Measurements from ENCODE around the gene STRAP. TPM values are rescaled to one million over a fixed set of nuclear protein-coding genes. Genes with fewer than 3 reads are reported as not detected.
"Not testable (repeated sequence)": the region's sequence is repeated elsewhere in the genome, so short reads cannot be mapped to it uniquely, and the experiment has no call there.

Gene STRAP
- total and polyA plus RNA-seq, 10 of the 15 experiments (the other 5 are each of a cell fraction or from before 2014, with no cell fraction given), result 64.3 to 281 (median 119) TPM

DNA sequence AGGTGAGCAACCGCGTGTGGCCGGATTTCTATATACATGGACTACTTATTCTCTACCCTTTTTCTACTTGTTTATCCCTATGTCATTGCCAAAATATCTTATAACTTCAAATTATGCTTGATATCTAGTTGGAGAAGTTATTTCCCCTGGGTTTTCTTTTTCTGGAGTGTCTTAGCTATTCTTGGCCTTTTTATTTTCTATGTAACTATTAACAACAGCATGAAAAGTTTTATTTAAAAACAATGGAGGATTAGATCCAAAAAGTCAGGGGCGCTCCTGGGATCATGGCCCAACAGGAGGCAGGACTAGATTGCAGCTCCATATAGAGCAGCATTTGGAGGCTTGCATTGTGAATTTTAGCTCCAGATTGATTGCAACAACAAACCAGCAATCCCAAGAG lies 8.6 kb upstream of the STRAP start:
- Histone ChIP-seq H3K27me3 (replicated peaks in 1 of 2; ENCODE audit: control insufficient read depth in 2 of 2, insufficient read depth in 2 of 2, low read length in 1 of 2) (no peaks in the 10 kb centered on the region), H2AFZ (ENCODE audit: control insufficient read depth, low read depth, low read length) (no peak overlapping the region), H3K9me3 (replicated peaks; ENCODE audit: control insufficient read depth, insufficient read depth, low read length) (no peaks in the 10 kb centered on the region; the same call in 2 of the 3 replicates), H3K4me3 (no peak overlapping the region), H3K4me2 (ENCODE audit: control insufficient read depth, insufficient read depth) (no peak overlapping the region), H3K4me1 (ENCODE audit: control insufficient read depth, insufficient read depth, low read length) (no peaks in the 10 kb centered on the region), H3K9ac (ENCODE audit: control insufficient read depth, insufficient read depth, low read length) (no peak overlapping the region), H3K79me2 (ENCODE audit: control insufficient read depth, insufficient read depth, low read length) (no peaks in the 10 kb centered on the region), H4K20me1 (ENCODE audit: control insufficient read depth, insufficient read depth) (no peaks in the 10 kb centered on the region), H3K36me3 (ENCODE audit: control insufficient read depth in 2 of 2, insufficient read depth in 2 of 2, low read length in 1 of 2) (no peaks in the 10 kb centered on the region), H3K27ac (ENCODE audit: control insufficient read depth, insufficient read depth) (no peak overlapping the region)
- no peak for TF ChIP-seq BCLAF1 (IDR thresholded peaks at IDR 0.05)
- TF ChIP-seq RCOR1 (conservative IDR thresholded peaks at IDR 0.05; ENCODE audit: low read depth, low read length), result no peak
- TF ChIP-seq SIX5 (IDR thresholded peaks at IDR 0.05; ENCODE audit: low read depth, low read length, severe bottlenecking), result no peak
- no peak for TF ChIP-seq NR2F1 (conservative IDR thresholded peaks at IDR 0.05)
- TF ChIP-seq SPI1 (IDR thresholded peaks at IDR 0.05; ENCODE audit: borderline replicate concordance, insufficient read depth, low read depth, low read length), result no peak
- no peak for TF ChIP-seq PAX8 (IDR thresholded peaks at IDR 0.05)
- no peak for TF ChIP-seq EED (IDR thresholded peaks at IDR 0.05; ENCODE audit: low read depth)
- TF ChIP-seq HDAC2 (IDR thresholded peaks at IDR 0.05), result no peak
- ATAC-seq (no peak), DNase-seq (ENCODE audit: low read depth, low spot score) (no peak), FAIRE-seq (no peak)
- SMC1A ChIA-PET (ENCODE audit: uncharacterized antibody, unreplicated experiment), result interaction anchor here (1.5 to 2.0 kb wide), 3 partner anchors 10 to 26 kb away, joined by 3 to 7 read pairs (median 4); no protein-coding TSS in a partner anchor
- RAD21 ChIA-PET (ENCODE audit: unreplicated experiment), result no interaction called here
- 94% methylated on average over 4 of the region's 4 CpGs for WGBS (ENCODE audit: insufficient coverage, insufficient replicate concordance, low lambda C conversion rate, missing lambda C conversion rate)
- POLR2A ChIA-PET, result no interaction called here
- CTCF ChIA-PET, result interaction anchor here (0.7 to 1.5 kb wide), 2 partner anchors 24 to 289 kb away, joined by 3 to 4 read pairs; no protein-coding TSS in a partner anchor
- no TSS peak for BruUV-seq (replicated peaks)
- in situ Hi-C loops (cut with MboI), result no loop called here
- intact Hi-C loops (cut with micrococcal nuclease; ENCODE audit: unreplicated experiment), result no loop called here

GRCh38 chr12:15874556-15875145 lies 7.5 kb upstream of the STRAP start:
- H3K4me2 ChIP-seq (ENCODE audit: control insufficient read depth, insufficient read depth); H4K20me1 ChIP-seq (ENCODE audit: control insufficient read depth, insufficient read depth); H3K9ac ChIP-seq (ENCODE audit: control insufficient read depth, insufficient read depth, low read length); H2AFZ ChIP-seq (ENCODE audit: control insufficient read depth, low read depth, low read length); FAIRE-seq; intact Hi-C loops (cut with micrococcal nuclease; ENCODE audit: unreplicated experiment); H3K79me2 ChIP-seq (ENCODE audit: control insufficient read depth, insufficient read depth, low read length); H3K27me3 ChIP-seq (replicated peaks in 1 of 2; ENCODE audit: control insufficient read depth in 2 of 2, insufficient read depth in 2 of 2, low read length in 1 of 2); H3K9me3 ChIP-seq (replicated peaks; ENCODE audit: control insufficient read depth, insufficient read depth, low read length); DNase-seq (ENCODE audit: low read depth, low spot score); ATAC-seq; H3K4me1 ChIP-seq (ENCODE audit: control insufficient read depth, insufficient read depth, low read length); H3K4me3 ChIP-seq; POLR2A ChIA-PET; H3K27ac ChIP-seq (ENCODE audit: control insufficient read depth, insufficient read depth); H3K36me3 ChIP-seq (ENCODE audit: control insufficient read depth in 2 of 2, insufficient read depth in 2 of 2, low read length in 1 of 2); BruUV-seq (replicated peaks): not testable (repeated sequence)
- in situ Hi-C loops (cut with MboI), result loop anchor here (25.0 kb wide), 1 partner anchor 1087 kb away; no protein-coding TSS in a partner anchor
- ChIA-PET SMC1A (ENCODE audit: uncharacterized antibody, unreplicated experiment) (interaction anchor here (1.1 to 1.6 kb wide), 2 partner anchors 11 to 28 kb away, joined by 3 read pairs; no protein-coding TSS in a partner anchor), RAD21 (ENCODE audit: unreplicated experiment) (interaction anchor here (0.7 kb wide), 1 partner anchor 9 kb away, joined by 3 read pairs; no protein-coding TSS in a partner anchor), CTCF (interaction anchor here (1.3 kb wide), 1 partner anchor 342 kb away, joined by 5 read pairs; no protein-coding TSS in a partner anchor)
- WGBS (ENCODE audit: insufficient coverage, insufficient replicate concordance, low lambda C conversion rate, missing lambda C conversion rate), result 91% methylated on average over 20 of the region's 20 CpGs

All from GM12878 (cell line).